KOPT-K1 (cell line): ENCODE data around the gene CAMK2A.
"Not testable (repeated sequence)": the region's sequence is repeated elsewhere in the genome, so short reads cannot be mapped to it uniquely, and the experiment has no call there.

Experiments used
- H3K27ac ChIP-seq: fragments of 200-600 bp; sonication (generic); 2 replicates; pipeline ENCODE4 v1.5.1; 2016; ENCODE audit warnings: antibody characterized with exemption, mild to moderate bottlenecking, low read depth, low read length; ENCODE audit not compliant: poor library complexity, severe bottlenecking
- H3K36me3 ChIP-seq: fragments of 200-600 bp; sonication (generic); 2 replicates; pipeline ENCODE4 v1.5.1; 2017; ENCODE audit warnings: antibody characterized with exemption, mild to moderate bottlenecking, low read length, moderate library complexity; ENCODE audit not compliant: insufficient read depth
- H3K9me3 ChIP-seq: fragments of 200-600 bp; sonication (generic); 2 replicates; pipeline ENCODE4 v1.5.1; 2017; ENCODE audit warnings: antibody characterized with exemption, low read length, mild to moderate bottlenecking; ENCODE audit not compliant: insufficient read depth, poor library complexity, severe bottlenecking

CAMK2A gene

GRCh38 chr5:150263375-150263775 lies 26.2 kb downstream of the CAMK2A start:
- Histone ChIP-seq H3K9me3 (no peaks in the 10 kb centered on the region), H3K27ac (no peak overlapping the region), H3K36me3 (no peaks in the 10 kb centered on the region)

- Histone ChIP-seq H3K9me3 (no peaks in the 10 kb centered on the region), H3K27ac (no peak overlapping the region), H3K36me3 (no peaks in the 10 kb centered on the region)
Measured at GRCh38 chr5:150262502-150262901, 27.1 kb downstream of the CAMK2A start.

GRCh38 chr5:150261231-150261630 lies 28.3 kb downstream of the CAMK2A start:
- H3K36me3 ChIP-seq: no peaks in the 10 kb centered on the region
- no peak overlapping the region for H3K27ac ChIP-seq
- H3K9me3 ChIP-seq: no peaks in the 10 kb centered on the region

GRCh38 chr5:150258130-150258529 lies 31.4 kb downstream of the CAMK2A start:
- no peaks in the 10 kb centered on the region for H3K36me3 ChIP-seq
- H3K9me3 ChIP-seq: no peaks in the 10 kb centered on the region
- H3K27ac ChIP-seq: no peak overlapping the region

- Histone ChIP-seq H3K36me3 (no peaks in the 10 kb centered on the region), H3K9me3 (no peaks in the 10 kb centered on the region), H3K27ac (no peak overlapping the region)
Measured at GRCh38 chr5:150257424-150257823, 32.1 kb downstream of the CAMK2A start.

- Histone ChIP-seq H3K9me3 (no peaks in the 10 kb centered on the region), H3K27ac (no peak overlapping the region), H3K36me3 (no peaks in the 10 kb centered on the region)
Measured at GRCh38 chr5:150256410-150257064, 33.0 kb downstream of the CAMK2A start.

GRCh38 chr5:150255659-150256409 lies 33.7 kb downstream of the CAMK2A start:
- no peaks in the 10 kb centered on the region for H3K36me3 ChIP-seq
- H3K9me3 ChIP-seq: no peaks in the 10 kb centered on the region
- no peak overlapping the region for H3K27ac ChIP-seq

GRCh38 chr5:150254774-150255173 lies 34.8 kb downstream of the CAMK2A start:
- Histone ChIP-seq H3K9me3 (no peaks in the 10 kb centered on the region), H3K27ac (no peak overlapping the region), H3K36me3 (no peaks in the 10 kb centered on the region)

- H3K36me3 ChIP-seq: no peaks in the 10 kb centered on the region
- no peak overlapping the region for H3K27ac ChIP-seq
- no peaks in the 10 kb centered on the region for H3K9me3 ChIP-seq
Measured at GRCh38 chr5:150254363-150254762, 35.2 kb downstream of the CAMK2A start.

- H3K36me3 ChIP-seq: no peaks in the 10 kb centered on the region
- H3K27ac ChIP-seq: no peak overlapping the region
- no peaks in the 10 kb centered on the region for H3K9me3 ChIP-seq
Measured at GRCh38 chr5:150253416-150254208, 36.0 kb downstream of the CAMK2A start.

- H3K9me3 ChIP-seq: no peaks in the 10 kb centered on the region
- no peaks in the 10 kb centered on the region for H3K36me3 ChIP-seq
- no peak overlapping the region for H3K27ac ChIP-seq
Measured at GRCh38 chr5:150252489-150252888, 37.1 kb downstream of the CAMK2A start.

- no peaks in the 10 kb centered on the region for H3K9me3 ChIP-seq
- H3K27ac ChIP-seq: no peak overlapping the region
- no peaks in the 10 kb centered on the region for H3K36me3 ChIP-seq
Measured at GRCh38 chr5:150251504-150251903, 38.1 kb downstream of the CAMK2A start.

- Histone ChIP-seq H3K36me3 (no peaks in the 10 kb centered on the region), H3K27ac (no peak overlapping the region), H3K9me3 (no peaks in the 10 kb centered on the region)
Measured at GRCh38 chr5:150249744-150250143, 39.8 kb downstream of the CAMK2A start.

GRCh38 chr5:150248946-150249345 lies 40.6 kb downstream of the CAMK2A start:
- no peak overlapping the region for H3K27ac ChIP-seq
- H3K36me3 ChIP-seq: no peaks in the 10 kb centered on the region
- no peaks in the 10 kb centered on the region for H3K9me3 ChIP-seq

GRCh38 chr5:150248493-150248892 lies 41.1 kb downstream of the CAMK2A start:
- not testable (repeated sequence) for H3K27ac ChIP-seq, H3K36me3 ChIP-seq, H3K9me3 ChIP-seq
